Tongue (tissue), 2 donors: ENCODE data around the gene CYP27B1. TPM values are rescaled to one million over a fixed set of nuclear protein-coding genes. Genes with fewer than 3 reads are reported as not detected.
A peak's percentile ranks its signal among the peaks of the same experiment; 100 is the strongest.
"Not testable (repeated sequence)": the region's sequence is repeated elsewhere in the genome, so short reads cannot be mapped to it uniquely, and the experiment has no call there.

Source experiments
- DNase-seq: peaks from one replicate; pipeline ENCODE4 v3.0.0-alpha.2; 2015
- total RNA-seq: library from RNA; depleted of rRNA; stranded (reverse); fragments of >200 nt; gene quantifications from one replicate; pipeline ENCODE4 v1.2.3, GENCODE V29; 2014

Gene CYP27B1
- total RNA-seq, 1 donor from 2014 or later: 0.10 TPM

DNA sequence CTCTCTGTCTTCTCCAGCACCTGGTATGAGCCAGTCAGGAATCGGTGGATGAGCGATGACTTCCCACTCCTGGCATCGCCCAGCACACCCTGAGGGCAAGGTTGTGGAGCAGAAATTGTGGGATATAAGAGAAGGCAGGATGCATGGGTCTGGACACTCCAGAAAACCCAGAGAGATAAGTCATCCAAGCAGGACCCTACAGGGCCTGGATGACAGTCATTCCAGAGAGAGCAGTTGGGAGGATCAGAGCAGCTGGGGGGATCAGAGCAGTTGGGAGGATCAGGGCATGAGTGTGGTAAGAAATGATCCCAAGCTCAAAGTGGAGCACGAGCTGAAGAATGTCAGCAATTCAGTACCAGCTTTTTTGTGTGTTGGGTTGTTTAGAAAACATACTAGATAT is 32.3 kb downstream of the CYP27B1 start:
- DNase-seq: peak; percentile 67

GRCh38 chr12:57733928-57734327 is 33.0 kb downstream of the CYP27B1 start:
- no peak for DNase-seq

- no peak for DNase-seq
These were observed 33.9 kb downstream of the CYP27B1 start for GRCh38 chr12:57732726-57733593.

- no peak for DNase-seq
These were observed 34.6 kb downstream of the CYP27B1 start for GRCh38 chr12:57732270-57732669.

- no peak for DNase-seq
These were observed 35.3 kb downstream of the CYP27B1 start for GRCh38 chr12:57731411-57732080.

DNA sequence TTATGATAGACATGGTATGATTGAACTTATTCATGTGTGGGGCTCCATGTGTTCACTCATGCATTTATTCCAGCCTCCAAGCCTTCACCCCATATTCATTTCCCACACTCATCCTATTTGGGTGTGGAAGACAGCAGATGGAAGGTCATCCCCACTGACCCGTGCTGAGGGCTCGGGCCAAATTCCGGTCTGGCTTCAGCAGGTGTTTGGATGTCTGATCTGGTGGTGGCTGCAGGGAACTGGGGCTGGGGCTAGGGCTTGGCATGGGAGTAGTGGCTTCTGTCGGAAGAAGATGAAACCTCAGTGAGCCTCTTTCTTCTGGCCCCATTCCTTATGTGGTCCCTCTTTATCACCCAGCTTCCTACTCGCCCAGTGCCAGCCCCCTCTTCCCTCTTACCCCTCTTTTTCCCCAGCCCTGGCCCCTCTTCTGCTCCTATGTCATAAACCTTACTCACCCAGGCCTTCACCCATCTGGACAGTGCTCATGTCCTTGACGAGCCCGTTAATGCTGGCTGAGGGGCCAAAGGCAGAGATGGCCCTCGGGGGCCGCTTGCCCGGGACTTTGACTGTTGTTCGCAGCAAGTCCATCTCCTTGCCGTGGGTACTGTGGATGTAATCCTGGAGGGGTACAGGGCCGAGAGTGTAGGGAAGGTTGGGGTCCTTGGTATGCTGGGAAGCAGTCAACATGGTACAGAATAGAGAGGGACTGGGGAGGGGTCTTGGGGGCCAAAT is 36.4 kb downstream of the CYP27B1 start:
- no peak for DNase-seq

GRCh38 chr12:57729321-57729844 is 37.5 kb downstream of the CYP27B1 start:
- no peak for DNase-seq

DNA sequence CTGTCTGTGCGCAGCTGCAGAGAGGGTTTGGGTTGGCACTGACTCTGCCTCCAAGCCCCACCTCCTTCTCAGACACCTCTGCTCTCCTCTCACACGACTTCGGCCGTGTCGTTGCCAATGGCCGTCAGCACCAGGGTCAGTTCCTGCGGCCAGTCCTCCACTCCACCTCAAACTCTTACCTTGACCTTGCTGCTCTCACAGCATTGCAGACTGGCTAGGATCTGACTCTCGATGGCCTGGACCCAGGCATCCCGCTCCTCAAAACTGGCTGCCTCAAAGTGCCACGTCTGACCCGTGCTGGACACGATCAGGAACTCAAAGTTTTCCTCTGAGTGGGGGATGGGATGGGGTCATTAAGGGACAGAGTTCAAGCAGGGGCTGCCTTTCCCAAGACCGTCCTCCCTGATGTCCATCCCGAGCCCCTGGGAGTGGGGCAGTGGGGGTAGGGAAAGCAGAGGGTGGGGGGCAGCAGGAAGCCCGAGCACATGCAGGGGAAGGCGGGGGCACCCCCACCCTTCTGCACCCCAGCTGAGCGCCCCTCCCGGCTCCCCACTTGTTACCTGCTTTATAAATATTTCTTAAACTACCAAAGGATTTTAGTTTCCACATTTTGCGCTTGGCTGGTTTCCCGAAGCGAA is 39.0 kb downstream of the CYP27B1 start:
- peak; percentile 30 for DNase-seq

GRCh38 chr12:57726884-57727757 is 39.8 kb downstream of the CYP27B1 start:
- DNase-seq: peak; percentile 68

GRCh38 chr12:57726151-57726883 is 40.6 kb downstream of the CYP27B1 start:
- DNase-seq: peak; percentile 92

GRCh38 chr12:57725851-57726150 is 41.1 kb downstream of the CYP27B1 start:
- no peak for DNase-seq

GRCh38 chr12:57724936-57725740 is 41.7 kb downstream of the CYP27B1 start:
- no peak for DNase-seq

- DNase-seq: no peak
These were observed 42.6 kb downstream of the CYP27B1 start for GRCh38 chr12:57724003-57724935.

- no peak for DNase-seq
These were observed 43.3 kb downstream of the CYP27B1 start for GRCh38 chr12:57723630-57723962.

DNA sequence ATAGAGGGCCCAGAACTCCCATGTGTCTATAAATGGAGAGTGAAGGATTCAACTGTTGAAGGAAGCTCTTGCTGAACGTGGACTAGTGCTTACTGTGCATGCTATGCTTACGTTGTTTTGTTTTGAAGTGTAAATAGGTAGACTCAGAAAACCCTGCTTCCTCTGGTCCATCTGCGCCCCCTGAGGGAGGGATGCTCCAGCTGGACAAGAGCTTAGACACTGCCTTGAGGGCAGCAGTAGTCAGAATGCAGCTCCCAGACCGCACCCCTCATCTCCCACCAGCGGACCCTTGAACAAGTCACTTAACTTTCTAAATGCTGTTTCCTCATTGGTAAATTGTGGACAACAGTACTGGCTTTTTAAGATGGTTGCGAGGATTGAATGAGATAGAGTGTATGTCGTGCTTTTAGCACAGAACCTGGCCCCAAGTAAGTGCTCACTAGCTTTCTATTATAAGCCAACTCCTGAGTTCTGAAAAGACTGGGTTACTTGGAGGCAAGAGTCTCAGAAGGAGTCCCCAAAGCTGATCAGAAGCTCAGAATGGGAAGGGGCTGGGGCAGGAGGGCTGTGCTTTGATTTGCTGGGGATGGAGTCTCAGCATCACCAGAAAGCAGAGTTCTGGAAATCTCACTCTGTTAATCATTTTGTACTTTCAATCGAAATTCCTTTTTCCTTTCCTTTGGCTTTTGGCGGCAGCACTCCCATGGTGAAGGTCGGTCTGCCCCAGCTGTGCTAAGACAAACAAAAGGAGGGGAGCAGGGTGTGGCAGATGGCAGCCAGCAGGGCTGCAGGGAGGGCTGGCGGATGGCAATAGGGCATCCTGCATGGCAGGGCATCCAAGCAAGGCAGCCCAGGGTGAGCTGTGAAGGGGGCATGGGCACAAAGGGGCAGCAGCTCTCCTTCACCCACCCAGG is 43.9 kb downstream of the CYP27B1 start:
- DNase-seq: no peak

DNA sequence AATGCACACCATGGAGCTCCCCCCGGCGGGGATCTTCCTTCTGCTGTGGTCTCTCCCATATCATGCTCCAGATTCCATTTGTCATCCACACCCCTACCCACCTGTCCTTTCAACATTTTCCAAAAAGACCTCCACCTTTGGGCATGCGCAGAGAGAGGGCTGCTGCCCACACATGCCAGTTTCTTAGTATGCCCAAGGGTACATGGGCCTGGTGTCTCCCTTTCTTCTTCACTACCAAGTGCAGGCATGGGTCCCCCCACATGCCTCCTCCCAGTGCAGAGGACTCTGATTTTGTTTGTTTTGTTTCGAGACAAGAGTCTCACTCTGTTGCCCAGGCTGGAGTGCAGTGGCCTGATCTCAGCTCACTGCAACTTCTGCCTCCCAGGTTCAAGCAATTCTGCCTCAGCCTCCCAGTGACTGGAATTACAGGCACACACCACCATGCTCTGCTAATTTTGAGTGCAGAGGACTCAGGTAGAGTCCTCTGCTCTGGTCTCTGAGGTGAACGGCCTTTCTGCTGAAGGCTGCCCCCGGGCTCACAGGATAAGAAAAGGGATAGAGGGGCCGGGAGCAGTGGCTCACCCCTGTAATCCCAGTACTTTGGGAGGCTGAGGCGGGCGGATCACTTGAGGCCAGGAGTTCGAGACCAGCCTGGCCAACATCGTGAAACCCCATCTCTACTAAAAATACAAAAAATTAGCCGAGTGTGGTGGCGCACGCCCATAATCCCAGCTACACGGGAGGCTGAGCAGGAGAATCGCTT is 44.9 kb downstream of the CYP27B1 start:
- not testable (repeated sequence) for DNase-seq
